Chondrocyte (in vitro differentiated cells): ENCODE measurements around the gene SHH. TPM values are rescaled to one million over a fixed set of nuclear protein-coding genes. Genes with fewer than 3 reads are reported as not detected.

ENCODE experiments used
- DNase-seq: peaks from one replicate; pipeline ENCODE4 v3.0.0; 2021; ENCODE audit warnings: mixed read lengths, low spot score
- H3K27ac Mint-ChIP-seq: one replicate; pipeline ENCODE4 v1.8.0; 2021; ENCODE audit warnings: mild to moderate bottlenecking, moderate library complexity, mixed read lengths; ENCODE audit not compliant: unreplicated experiment
- H3K27me3 Mint-ChIP-seq: 2 replicates; pipeline ENCODE4 v1.8.0; 2021; ENCODE audit warnings: low read depth, mixed read lengths
- H3K36me3 Mint-ChIP-seq: 2 replicates; pipeline ENCODE4 v1.8.0; 2021; ENCODE audit warnings: low read depth, mixed read lengths
- H3K4me1 Mint-ChIP-seq: 2 replicates; pipeline ENCODE4 v1.8.0; 2021; ENCODE audit warnings: low read depth, mild to moderate bottlenecking, mixed read lengths
- H3K4me3 Mint-ChIP-seq: one replicate; pipeline ENCODE4 v1.8.0; 2021; ENCODE audit warnings: mild to moderate bottlenecking, moderate library complexity, mixed read lengths; ENCODE audit not compliant: unreplicated experiment
- H3K9me3 Mint-ChIP-seq: 2 replicates; pipeline ENCODE4 v1.8.0; 2021; ENCODE audit warnings: low read depth, mixed read lengths
- CTCF ChIP-seq: fragments of 200-600 bp; sonication (generic); IDR thresholded peaks from 2 replicates; pipeline ENCODE4 v1.5.0; 2021; ENCODE audit warnings: antibody characterized with exemption, mild to moderate bottlenecking, moderate library complexity
- total RNA-seq: library from RNA; stranded (reverse); gene quantifications from 3 replicates; pipeline ENCODE4 v1.2.1, GENCODE V29; 2021

The SHH gene
- total RNA-seq, 1 donor from 2014 or later = not detected

GRCh38 chr7:155811560-155811894 is 736 bp downstream of the SHH start:
- no peak for TF ChIP-seq CTCF
- H3K9me3 Mint-ChIP-seq = no peaks in the 10 kb centered on the region
- no peaks in the 10 kb centered on the region for H3K36me3 Mint-ChIP-seq
- no peak for DNase-seq
- peaks cover 42% of the 10 kb centered on the region for H3K4me1 Mint-ChIP-seq
- H3K4me3 Mint-ChIP-seq = peak overlapping the region; percentile 82
- no peak overlapping the region for H3K27ac Mint-ChIP-seq
- H3K27me3 Mint-ChIP-seq = peaks cover 60% of the 10 kb centered on the region

GRCh38 chr7:155810770-155811559 is 1.3 kb downstream of the SHH start:
- no peak overlapping the region for H3K27ac Mint-ChIP-seq
- H3K36me3 Mint-ChIP-seq = no peaks in the 10 kb centered on the region
- H3K9me3 Mint-ChIP-seq = no peaks in the 10 kb centered on the region
- peaks cover 42% of the 10 kb centered on the region for H3K4me1 Mint-ChIP-seq
- H3K4me3 Mint-ChIP-seq = no peak overlapping the region
- TF ChIP-seq CTCF = no peak
- H3K27me3 Mint-ChIP-seq = peaks cover 60% of the 10 kb centered on the region
- DNase-seq = peak; percentile 54

GRCh38 chr7:155809947-155810769 is 2.1 kb downstream of the SHH start:
- H3K27me3 Mint-ChIP-seq = peaks cover 55% of the 10 kb centered on the region
- H3K4me3 Mint-ChIP-seq = no peak overlapping the region
- H3K4me1 Mint-ChIP-seq = peaks cover 38% of the 10 kb centered on the region
- H3K36me3 Mint-ChIP-seq = no peaks in the 10 kb centered on the region
- TF ChIP-seq CTCF = no peak
- H3K27ac Mint-ChIP-seq = no peak overlapping the region
- DNase-seq = peak; percentile 85
- H3K9me3 Mint-ChIP-seq = no peaks in the 10 kb centered on the region

- peaks cover 55% of the 10 kb centered on the region for H3K27me3 Mint-ChIP-seq
- H3K4me1 Mint-ChIP-seq = peaks cover 39% of the 10 kb centered on the region
- H3K4me3 Mint-ChIP-seq = peak overlapping the region; percentile 69
- TF ChIP-seq CTCF = no peak
- no peak overlapping the region for H3K27ac Mint-ChIP-seq
- no peaks in the 10 kb centered on the region for H3K9me3 Mint-ChIP-seq
- DNase-seq = no peak
- no peaks in the 10 kb centered on the region for H3K36me3 Mint-ChIP-seq
These were observed 2.8 kb downstream of the SHH start for GRCh38 chr7:155809332-155809946.
